ENCODE results near the gene FAM136A.

The FAM136A gene

DNA sequence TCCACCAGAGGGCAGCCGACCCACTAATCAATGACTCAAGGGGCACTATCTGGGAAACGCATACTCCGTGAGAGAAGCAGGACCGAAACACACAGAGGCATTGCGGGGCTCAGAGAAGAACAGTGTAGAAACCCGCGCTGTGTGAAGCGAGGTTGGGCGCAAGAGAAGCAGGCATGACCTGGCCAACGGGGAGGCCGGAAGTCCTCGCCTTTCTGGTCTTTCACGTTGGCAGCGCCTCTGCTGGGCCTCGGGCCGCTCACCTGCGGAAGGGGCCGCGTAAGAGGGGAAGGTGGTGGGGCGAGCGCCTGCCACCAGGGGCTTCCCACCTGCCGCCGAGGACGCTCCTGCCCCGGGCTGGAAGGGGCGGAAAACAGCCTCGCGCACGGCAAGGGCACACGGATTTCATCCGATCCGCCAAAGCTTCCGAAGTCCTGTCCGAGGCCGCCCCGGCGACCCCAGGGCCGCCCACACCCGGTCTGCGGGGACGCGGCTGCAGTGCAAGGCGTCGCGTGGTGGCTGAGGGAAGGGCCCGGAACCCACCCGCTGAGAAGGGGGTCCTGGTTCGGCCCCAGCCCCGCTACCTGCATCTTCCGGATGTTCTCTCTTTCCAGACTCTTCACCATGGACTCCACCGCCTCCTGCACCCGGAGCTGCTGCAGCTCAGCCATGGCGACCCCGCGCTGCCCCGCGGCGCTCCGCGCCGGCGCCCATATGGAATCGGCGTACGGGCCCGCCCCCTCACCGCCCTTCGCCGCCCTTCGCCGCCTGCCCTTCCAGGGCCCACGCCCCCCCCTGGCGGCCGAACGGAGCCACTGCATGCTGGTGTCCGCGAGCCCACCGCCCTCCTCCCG is at the start of gene FAM136A:
Gene FAM136A, minus strand, starts transcription at position 724 of the 851 bp plus-strand sequence. Its CDS starts 56 bp downstream, at position 668.
- no peaks in the 10 kb centered on the region for H3K4me1 ChIP-seq (ENCODE audit: control insufficient read depth, insufficient read depth, low read length)
- peaks cover 8% of the 10 kb centered on the region for H3K36me3 ChIP-seq (ENCODE audit: control insufficient read depth, insufficient read depth, low read length)
- peak within 1 kb of the TSS; percentile 29 for H3K27ac ChIP-seq (ENCODE audit: low read depth, low read length)
- H3K9ac ChIP-seq (ENCODE audit: low read length) = peak within 1 kb of the TSS; percentile 25
- peak within 1 kb of the TSS; percentile 93 for H3K4me3 ChIP-seq (ENCODE audit: low read length)
- no peaks in the 10 kb centered on the region for H3K27me3 ChIP-seq (ENCODE audit: control insufficient read depth, insufficient read depth, low read length)

DNA sequence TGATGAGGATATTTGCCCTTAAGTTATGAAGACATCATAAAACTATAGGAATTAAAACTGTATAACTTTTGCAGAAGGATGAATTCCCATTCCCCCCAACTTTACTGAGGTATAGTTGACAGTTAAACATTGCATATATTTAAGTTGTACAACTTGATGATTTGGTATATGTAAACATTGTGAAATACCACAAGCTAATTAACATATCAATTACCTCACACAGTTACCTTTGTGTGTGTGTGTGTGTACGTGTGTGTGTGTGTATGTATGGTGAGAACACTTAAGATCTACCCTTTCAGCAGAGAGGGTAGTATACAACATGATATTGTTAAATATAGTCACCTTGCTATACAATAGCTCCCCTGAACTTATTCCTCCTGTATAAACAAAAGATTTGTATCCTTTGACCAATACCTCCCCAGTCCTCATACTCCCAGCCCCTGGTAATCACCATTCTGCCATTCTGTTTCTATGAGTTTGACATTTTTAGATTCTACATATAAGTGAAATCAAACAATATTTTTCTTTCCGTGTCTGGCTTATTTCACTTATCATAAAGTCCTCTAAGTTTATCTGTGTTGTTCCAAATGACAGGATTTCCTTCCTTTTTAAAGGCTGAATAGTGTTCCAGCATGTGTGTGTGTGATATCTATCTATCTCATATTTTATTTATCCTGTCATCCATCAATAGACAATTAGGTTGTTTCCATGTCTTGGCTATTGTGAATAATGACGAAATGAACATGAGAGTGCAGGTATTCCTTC is 48.2 kb upstream of the FAM136A start:
- no peaks in the 10 kb centered on the region for H3K36me3 ChIP-seq (ENCODE audit: control insufficient read depth, insufficient read depth, low read length)
- H3K4me1 ChIP-seq (ENCODE audit: control insufficient read depth, insufficient read depth, low read length) = no peaks in the 10 kb centered on the region
- H3K27ac ChIP-seq (ENCODE audit: low read depth, low read length) = no peak overlapping the region
- no peak overlapping the region for H3K9ac ChIP-seq (ENCODE audit: low read length)
- H3K4me3 ChIP-seq (ENCODE audit: low read length) = no peak overlapping the region
- H3K27me3 ChIP-seq (ENCODE audit: control insufficient read depth, insufficient read depth, low read length) = peaks cover 4% of the 10 kb centered on the region

DNA sequence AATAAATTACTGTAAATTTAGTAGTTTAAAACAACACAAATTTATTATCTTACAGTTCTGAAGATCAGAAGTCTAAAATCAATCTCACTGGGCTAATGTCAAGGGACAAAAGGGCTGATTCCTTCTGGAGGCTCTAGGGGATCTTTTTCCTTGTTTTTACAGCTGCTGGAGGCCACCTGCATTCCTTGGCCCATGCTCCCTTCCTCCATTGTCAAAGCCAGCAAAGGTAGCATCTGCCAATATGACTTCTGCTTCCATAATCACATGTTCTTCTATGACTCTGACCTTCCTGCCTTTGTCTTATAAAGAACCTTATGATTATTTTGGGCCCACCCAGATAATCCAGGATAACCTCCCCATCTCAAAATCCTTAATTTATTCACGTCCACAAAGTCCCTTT is 46.0 kb upstream of the FAM136A start:
- H3K4me3 ChIP-seq (ENCODE audit: low read length) = no peak overlapping the region

DNA sequence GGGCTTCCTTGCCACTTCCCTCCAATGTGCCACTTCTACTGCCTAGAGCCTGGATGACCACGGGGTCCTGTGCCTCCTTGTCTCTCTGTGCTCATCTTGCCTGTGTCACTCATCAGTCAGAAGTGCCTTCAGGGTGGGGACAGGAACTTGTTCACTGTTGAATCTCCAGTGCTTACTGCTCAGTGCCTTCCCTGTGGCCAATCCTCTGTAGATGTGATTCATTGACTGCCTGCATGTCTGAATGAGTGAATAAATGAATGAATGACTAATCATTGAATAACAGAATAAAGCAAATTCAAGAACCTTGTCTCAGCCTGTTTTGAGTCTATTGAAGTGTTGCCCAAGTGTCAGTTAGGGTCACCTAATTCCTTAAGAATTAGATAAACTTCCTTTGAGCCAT is 42.3 kb upstream of the FAM136A start:
- Histone ChIP-seq H3K36me3 (ENCODE audit: control insufficient read depth, insufficient read depth, low read length) (no peaks in the 10 kb centered on the region), H3K27ac (ENCODE audit: low read depth, low read length) (no peak overlapping the region), H3K27me3 (ENCODE audit: control insufficient read depth, insufficient read depth, low read length) (peaks cover 4% of the 10 kb centered on the region), H3K4me3 (ENCODE audit: low read length) (no peak overlapping the region), H3K9ac (ENCODE audit: low read length) (no peak overlapping the region), H3K4me1 (ENCODE audit: control insufficient read depth, insufficient read depth, low read length) (no peaks in the 10 kb centered on the region)

More for the DNA sequence above, 46.0 kb upstream of the FAM136A start:
- Histone ChIP-seq H3K4me1 (ENCODE audit: control insufficient read depth, insufficient read depth, low read length) (no peaks in the 10 kb centered on the region), H3K27ac (ENCODE audit: low read depth, low read length) (no peak overlapping the region), H3K27me3 (ENCODE audit: control insufficient read depth, insufficient read depth, low read length) (peaks cover 4% of the 10 kb centered on the region), H3K36me3 (ENCODE audit: control insufficient read depth, insufficient read depth, low read length) (no peaks in the 10 kb centered on the region), H3K9ac (ENCODE audit: low read length) (no peak overlapping the region)

DNA sequence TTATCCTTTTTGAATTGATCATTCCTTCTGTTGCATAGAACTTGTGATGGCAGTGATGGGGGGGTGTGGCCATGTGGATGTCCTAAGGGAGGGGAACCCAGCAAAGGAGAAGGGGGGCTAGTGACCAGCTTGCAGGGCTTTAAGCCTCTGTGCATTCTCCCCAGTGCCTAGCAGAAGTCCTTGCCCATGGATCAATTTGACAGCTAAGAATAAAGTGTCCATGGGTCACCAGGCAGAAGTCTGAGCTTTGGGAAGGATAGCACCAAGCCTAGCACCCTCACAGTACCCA is 39.6 kb upstream of the FAM136A start:
- no peak overlapping the region for H3K27ac ChIP-seq (ENCODE audit: low read depth, low read length)
- no peak overlapping the region for H3K4me3 ChIP-seq (ENCODE audit: low read length)

DNA sequence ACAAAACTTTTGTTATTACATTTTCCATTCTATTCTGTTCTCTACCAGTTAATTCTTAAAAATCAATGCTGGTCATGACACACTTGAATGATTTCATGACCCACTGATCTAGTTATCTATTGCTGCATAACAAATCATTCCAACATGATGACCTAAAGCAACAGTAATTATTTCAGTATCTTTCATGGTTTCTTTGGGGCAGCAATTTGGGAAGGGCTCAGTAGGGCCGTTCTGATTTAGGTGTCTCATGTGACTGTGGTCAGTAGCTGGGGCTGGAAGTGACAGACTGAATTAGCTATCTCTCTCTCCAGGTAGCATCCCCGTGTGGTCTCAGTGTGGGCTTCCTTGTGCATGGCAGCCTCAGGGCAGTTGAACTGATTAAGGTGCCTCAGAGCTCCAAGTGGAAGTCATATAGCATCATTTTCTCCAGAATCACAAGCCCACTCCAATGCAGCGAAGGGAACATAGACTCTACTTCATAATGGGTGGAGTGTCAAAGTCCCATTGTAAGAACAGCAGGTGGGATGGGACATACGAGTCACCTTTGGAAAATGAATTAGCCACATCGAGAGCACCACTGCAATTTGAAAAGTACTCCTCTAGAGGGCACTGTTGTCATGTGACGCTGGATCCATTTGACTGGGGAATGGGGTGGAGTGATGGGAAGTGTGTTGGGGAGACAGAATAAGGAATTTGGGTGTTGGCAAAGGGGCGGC is 39.1 kb upstream of the FAM136A start:
- Histone ChIP-seq H3K27ac (ENCODE audit: low read depth, low read length) (no peak overlapping the region), H3K4me1 (ENCODE audit: control insufficient read depth, insufficient read depth, low read length) (no peaks in the 10 kb centered on the region), H3K27me3 (ENCODE audit: control insufficient read depth, insufficient read depth, low read length) (peaks cover 4% of the 10 kb centered on the region), H3K9ac (ENCODE audit: low read length) (no peak overlapping the region), H3K36me3 (ENCODE audit: control insufficient read depth, insufficient read depth, low read length) (no peaks in the 10 kb centered on the region), H3K4me3 (ENCODE audit: low read length) (no peak overlapping the region)

More for the DNA sequence above, 39.6 kb upstream of the FAM136A start:
- Histone ChIP-seq H3K9ac (ENCODE audit: low read length) (no peak overlapping the region), H3K4me1 (ENCODE audit: control insufficient read depth, insufficient read depth, low read length) (no peaks in the 10 kb centered on the region), H3K36me3 (ENCODE audit: control insufficient read depth, insufficient read depth, low read length) (no peaks in the 10 kb centered on the region), H3K27me3 (ENCODE audit: control insufficient read depth, insufficient read depth, low read length) (peaks cover 4% of the 10 kb centered on the region)

DNA sequence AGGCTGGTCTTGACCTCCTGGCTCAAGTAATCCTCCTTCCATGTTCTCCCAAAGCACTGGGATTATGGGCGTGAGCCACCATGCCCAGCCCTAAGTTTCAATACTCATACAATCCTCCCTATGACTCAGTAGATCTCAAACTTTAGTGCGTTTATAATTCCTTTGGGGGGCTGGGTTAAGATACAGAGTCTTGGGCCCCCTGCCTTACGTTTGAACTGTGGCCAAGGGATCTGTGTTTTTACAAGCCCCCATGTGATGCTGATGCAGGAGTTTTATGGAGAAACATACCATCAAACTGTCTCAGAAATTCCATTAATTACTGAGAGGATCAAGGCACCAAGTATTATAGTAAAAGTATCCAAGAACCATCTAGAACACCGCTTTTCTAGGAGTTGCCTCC is 38.2 kb upstream of the FAM136A start:
- no peak overlapping the region for H3K4me3 ChIP-seq (ENCODE audit: low read length)
- no peak overlapping the region for H3K9ac ChIP-seq (ENCODE audit: low read length)
- no peaks in the 10 kb centered on the region for H3K36me3 ChIP-seq (ENCODE audit: control insufficient read depth, insufficient read depth, low read length)
- no peaks in the 10 kb centered on the region for H3K27me3 ChIP-seq (ENCODE audit: control insufficient read depth, insufficient read depth, low read length)
- H3K4me1 ChIP-seq (ENCODE audit: control insufficient read depth, insufficient read depth, low read length) = no peaks in the 10 kb centered on the region
- no peak overlapping the region for H3K27ac ChIP-seq (ENCODE audit: low read depth, low read length)

DNA sequence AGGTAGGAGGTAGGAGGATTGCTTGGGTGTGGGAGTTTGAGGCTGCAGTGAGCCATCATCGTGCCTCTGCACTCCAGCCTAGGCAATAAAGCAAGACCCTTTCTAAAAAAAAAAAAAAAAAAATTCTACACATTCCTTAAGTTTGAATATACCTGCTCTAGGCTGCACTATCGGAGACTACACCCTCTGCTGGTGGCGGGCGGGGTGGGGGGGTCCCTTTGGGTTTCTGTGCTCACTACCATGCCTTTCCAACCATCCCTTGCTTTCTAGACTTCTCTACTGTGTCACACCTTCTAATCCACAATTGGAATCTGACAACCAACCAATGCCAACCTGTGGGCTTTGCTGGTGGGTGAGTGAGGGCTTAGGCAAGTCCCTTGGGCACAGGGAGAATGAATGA is 34.7 kb upstream of the FAM136A start:
- H3K9ac ChIP-seq (ENCODE audit: low read length) = no peak overlapping the region

DNA sequence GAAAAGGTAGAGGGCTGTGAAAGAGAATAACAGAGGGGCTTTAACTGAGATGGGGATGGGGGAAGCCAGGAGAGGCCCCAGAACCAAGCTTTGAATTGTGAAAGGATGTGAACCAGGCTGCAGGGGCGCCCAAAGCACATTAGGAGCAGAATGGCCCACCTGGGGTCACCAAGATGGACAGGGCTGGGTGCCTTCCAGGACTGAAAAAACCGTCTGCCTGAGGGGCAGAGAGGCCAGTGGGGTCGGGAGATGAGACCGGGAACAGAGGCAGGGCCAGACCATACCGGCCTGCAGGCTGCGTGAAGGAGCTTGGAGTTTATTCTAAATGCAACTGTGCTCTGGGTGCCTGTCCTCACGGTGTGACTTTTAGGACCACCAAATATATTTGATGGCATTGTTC is 29.1 kb upstream of the FAM136A start:
- Histone ChIP-seq H3K9ac (ENCODE audit: low read length) (no peak overlapping the region), H3K36me3 (ENCODE audit: control insufficient read depth, insufficient read depth, low read length) (no peaks in the 10 kb centered on the region), H3K4me3 (ENCODE audit: low read length) (no peak overlapping the region)

More for the DNA sequence above, 34.7 kb upstream of the FAM136A start:
- Histone ChIP-seq H3K36me3 (ENCODE audit: control insufficient read depth, insufficient read depth, low read length) (no peaks in the 10 kb centered on the region), H3K27me3 (ENCODE audit: control insufficient read depth, insufficient read depth, low read length) (no peaks in the 10 kb centered on the region), H3K27ac (ENCODE audit: low read depth, low read length) (no peak overlapping the region), H3K4me3 (ENCODE audit: low read length) (no peak overlapping the region), H3K4me1 (ENCODE audit: control insufficient read depth, insufficient read depth, low read length) (no peaks in the 10 kb centered on the region)

DNA sequence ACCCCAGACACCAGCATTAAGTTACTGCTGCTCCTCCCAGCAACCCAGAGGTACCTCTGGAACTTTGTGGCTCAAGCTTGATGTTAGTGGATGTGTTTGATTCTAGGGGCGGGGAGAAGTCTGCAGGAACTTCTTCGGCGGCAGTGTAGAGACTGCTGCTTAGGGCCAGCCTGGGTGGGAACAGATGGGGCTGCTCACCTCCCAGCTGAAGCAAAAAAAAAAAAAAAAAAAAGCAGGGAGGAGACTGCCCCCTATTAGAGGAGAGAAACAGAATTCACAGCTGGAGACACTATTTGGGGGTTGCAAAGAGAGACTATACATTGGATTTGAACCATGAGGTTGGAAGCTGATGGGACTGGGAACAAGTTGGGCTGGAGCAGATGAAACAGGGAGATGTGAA is 28.6 kb upstream of the FAM136A start:
- no peaks in the 10 kb centered on the region for H3K36me3 ChIP-seq (ENCODE audit: control insufficient read depth, insufficient read depth, low read length)
- no peak overlapping the region for H3K4me3 ChIP-seq (ENCODE audit: low read length)
- H3K9ac ChIP-seq (ENCODE audit: low read length) = no peak overlapping the region
- no peaks in the 10 kb centered on the region for H3K27me3 ChIP-seq (ENCODE audit: control insufficient read depth, insufficient read depth, low read length)
- H3K4me1 ChIP-seq (ENCODE audit: control insufficient read depth, insufficient read depth, low read length) = no peaks in the 10 kb centered on the region
- H3K27ac ChIP-seq (ENCODE audit: low read depth, low read length) = no peak overlapping the region

More for the DNA sequence above, 29.1 kb upstream of the FAM136A start:
- Histone ChIP-seq H3K27me3 (ENCODE audit: control insufficient read depth, insufficient read depth, low read length) (no peaks in the 10 kb centered on the region), H3K27ac (ENCODE audit: low read depth, low read length) (no peak overlapping the region), H3K4me1 (ENCODE audit: control insufficient read depth, insufficient read depth, low read length) (no peaks in the 10 kb centered on the region)

DNA sequence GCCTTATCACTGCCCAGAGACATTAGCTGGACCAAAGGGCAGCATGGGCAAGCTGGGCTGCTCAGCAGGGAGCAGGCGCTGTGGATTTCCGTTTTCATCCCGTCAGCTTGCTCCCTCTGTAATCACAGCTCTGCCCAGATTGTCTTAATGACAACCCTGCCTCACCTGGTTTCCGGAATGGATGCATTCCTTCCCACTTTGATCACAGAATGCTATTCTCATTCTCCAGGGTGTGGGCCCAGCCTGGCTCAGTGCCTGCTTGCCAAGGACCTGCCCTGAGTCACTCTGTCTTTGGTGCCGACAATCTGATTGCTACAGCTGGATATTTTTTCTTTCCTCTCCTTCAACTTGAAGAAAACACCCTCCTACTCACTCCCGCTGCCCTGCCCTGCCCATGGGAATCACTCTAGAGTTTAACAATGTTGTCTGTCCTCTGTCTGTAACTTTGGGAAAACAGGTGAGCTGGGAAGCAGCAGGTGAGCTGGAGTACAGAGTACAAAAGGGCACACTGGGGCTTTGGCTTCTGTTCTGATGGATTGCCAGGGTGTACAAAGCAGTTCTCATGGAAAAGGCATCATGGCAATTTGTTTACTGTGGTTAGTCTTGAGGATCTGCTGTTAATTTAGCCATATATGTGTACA is 27.2 kb upstream of the FAM136A start:
- Histone ChIP-seq H3K36me3 (ENCODE audit: control insufficient read depth, insufficient read depth, low read length) (no peaks in the 10 kb centered on the region), H3K9ac (ENCODE audit: low read length) (no peak overlapping the region), H3K27me3 (ENCODE audit: control insufficient read depth, insufficient read depth, low read length) (no peaks in the 10 kb centered on the region), H3K4me3 (ENCODE audit: low read length) (peak overlapping the region; percentile 25), H3K4me1 (ENCODE audit: control insufficient read depth, insufficient read depth, low read length) (no peaks in the 10 kb centered on the region), H3K27ac (ENCODE audit: low read depth, low read length) (no peak overlapping the region)

DNA sequence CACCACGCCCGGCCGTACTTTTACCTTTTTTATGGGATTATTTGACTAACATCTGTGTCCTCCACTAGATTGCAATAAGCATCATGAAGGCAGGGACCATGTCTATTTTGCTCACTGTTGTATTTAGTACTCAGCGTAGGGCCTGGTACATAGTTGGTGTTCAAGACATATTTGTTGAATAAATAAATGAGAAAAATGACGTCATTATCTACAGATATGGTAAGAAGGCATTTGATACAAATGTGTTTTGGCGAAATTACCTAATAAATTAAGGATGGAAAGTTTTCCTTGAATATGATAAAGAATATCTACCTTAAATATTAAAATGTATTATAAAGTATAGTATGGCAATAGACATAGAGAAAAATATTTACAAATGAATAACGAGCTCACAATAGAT is 24.0 kb upstream of the FAM136A start:
- H3K9ac ChIP-seq (ENCODE audit: low read length) = no peak overlapping the region
- H3K27me3 ChIP-seq (ENCODE audit: control insufficient read depth, insufficient read depth, low read length) = no peaks in the 10 kb centered on the region
- no peak overlapping the region for H3K27ac ChIP-seq (ENCODE audit: low read depth, low read length)
- no peak overlapping the region for H3K4me3 ChIP-seq (ENCODE audit: low read length)
- no peaks in the 10 kb centered on the region for H3K36me3 ChIP-seq (ENCODE audit: control insufficient read depth, insufficient read depth, low read length)
- no peaks in the 10 kb centered on the region for H3K4me1 ChIP-seq (ENCODE audit: control insufficient read depth, insufficient read depth, low read length)

Measured in rectal smooth muscle tissue (tissue), 1 donor.